ENCODE data around the gene POLD2.
A peak's percentile ranks its signal among the peaks of the same experiment; 100 is the strongest.

POLD2 gene

DNA sequence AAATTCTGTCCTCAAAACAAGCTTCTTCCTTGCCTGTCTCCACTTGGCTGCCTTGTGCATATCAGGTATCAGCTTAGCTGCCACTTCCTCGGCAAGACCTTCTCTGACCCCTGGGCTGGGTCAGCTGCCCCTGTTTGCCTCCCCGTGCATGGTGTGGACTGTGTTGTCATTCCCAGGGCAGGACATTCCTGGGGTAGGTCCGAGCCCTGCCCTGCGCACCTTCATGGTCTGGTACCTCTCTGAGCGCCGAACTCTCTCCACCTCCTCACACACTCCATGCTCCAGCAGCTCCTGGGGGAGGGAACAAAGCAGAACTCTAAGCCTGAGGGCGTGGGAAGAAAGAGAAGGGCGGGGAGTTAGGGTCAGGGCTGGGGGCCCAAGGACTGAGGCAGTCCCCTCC is 44.8 kb downstream of the POLD2 start:
- no peak for DNase-seq

- no peak for DNase-seq
These were observed 45.7 kb downstream of the POLD2 start for GRCh38 chr7:44077681-44078091.

DNA sequence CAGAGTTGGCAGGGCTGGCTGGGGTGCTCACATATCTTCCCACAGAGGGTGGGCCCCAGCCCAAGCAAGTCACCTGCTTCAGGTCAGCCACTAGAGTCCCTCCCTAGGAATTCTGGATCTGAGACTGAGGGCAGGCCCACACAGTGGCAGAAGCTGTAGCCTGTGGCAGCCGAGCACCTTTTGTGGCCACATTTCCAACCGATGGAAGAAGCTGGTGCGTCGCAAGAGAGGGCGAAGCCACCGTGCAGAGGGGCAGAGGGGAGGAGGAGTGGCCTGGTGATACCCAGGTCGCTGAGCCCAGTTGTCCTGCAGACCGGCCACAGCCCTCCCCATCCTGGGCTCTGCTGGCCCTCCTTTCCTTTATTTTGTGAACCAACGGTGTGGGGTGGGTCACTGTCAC is 46.3 kb downstream of the POLD2 start:
- no peak for DNase-seq

GRCh38 chr7:44076101-44076895 is 47.0 kb downstream of the POLD2 start:
- DNase-seq = no peak

DNA sequence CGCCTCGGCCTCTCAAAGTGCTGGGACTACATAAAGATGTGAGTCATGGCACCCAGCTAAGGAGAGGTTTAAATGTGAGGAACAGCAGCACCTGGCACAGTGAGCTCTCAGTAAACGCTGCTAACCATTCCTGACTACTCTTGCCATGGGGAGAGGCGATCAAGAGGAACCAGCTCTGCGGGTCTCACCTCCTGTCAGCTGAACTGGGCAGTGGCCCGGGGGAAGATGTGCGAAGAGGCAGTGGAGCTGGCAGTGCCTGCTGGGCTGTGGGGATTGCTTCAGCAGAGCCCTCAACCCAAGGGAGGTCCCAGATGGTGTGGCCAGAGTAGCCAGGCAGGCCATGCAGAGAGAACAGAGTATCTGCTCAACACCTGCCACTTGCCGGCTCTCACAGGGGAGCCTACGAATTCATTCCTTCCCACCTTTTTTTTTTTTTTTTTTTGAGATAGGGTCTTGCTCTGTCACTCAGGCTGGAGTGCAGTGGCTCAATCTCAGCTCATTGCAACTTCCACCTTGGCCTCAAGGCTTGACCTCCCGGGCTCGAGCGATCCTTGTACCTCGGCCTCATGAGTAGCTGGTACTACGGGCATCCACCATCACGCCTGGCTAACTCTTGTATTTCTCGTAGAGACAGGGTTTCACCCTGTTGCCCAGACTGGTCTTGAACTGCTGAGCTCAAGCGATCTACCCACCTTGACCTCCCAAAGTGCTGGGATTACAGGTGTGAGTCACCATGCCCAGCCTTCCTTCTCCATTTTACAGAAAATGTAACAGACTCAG is 47.9 kb downstream of the POLD2 start:
- DNase-seq = no peak

GRCh38 chr7:44074349-44074695 is 49.0 kb downstream of the POLD2 start:
- no peak for DNase-seq

DNA sequence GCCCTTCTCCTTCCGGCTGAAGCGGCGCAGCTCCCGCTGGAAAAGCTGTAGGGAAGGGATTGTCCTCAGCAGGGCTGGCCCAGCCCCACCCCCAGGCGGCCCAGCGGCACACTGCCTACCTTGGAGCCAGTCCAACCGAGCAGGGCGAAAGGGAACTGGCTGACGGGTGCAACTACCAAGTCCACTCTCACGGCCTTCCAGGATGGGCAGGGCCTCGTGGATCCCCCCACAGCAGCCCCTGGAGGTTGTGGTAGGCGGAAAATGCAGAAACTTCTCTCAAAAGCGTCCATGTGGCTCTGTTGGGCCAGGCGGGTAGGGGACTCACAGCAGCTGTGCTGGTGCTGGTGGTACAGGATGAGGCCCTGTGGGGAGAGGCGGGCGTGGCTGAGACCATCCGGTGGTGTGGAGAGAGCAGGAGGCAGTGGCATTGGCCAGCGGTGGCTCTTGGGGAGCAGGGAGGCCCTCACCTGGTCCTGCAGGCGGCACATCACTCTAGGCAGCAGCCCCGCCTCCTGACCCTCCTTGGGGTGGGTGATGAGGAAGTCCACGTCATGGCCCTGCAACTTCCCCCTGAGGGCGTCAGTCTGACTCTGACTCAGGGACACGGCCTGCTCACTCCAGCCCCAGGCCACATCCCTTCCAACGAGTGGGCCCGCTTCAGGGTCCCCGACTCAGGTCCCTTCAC is 49.5 kb downstream of the POLD2 start:
- DNase-seq = no peak

DNA sequence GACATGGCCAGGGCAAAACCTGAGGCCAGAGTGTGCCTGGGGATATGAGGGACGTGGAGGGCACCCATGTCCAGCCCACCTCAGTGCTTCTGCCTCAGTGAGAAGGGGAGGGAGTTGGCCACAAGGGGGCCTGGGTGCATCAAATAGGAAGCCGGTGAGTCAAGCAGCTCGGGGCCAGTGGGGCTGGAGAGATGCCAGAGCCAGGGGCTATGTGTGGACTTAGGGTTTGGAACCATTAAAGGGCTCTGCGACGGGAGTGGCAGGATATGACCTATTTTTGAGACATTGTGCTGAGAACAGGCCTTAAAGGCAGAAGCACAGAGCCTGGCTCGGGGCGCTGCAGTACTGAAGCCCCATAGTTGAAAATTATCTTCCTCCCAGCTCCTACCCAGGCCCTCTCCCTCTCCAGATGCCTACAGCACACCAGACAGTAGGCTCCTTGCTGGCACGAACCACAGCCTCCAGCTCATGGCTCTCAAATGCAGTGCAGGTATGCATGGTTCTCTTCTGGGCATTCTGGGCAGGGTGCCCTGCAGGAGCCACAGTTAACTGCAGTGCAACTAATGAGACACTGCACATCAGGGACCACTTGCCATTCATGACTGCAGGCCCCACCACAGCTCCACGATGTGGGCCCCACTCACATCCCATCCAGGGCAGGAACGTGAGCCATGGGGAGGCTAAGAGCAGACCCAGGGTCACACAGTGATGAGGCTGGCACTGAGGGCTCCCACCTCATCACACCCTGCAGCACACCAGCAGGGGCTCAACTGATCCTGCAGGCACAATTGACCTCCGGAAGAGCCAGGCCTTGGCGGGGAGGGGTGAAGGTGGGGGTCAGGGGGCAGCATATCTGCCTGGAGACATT is 50.8 kb downstream of the POLD2 start:
- DNase-seq = peak; percentile 68

GRCh38 chr7:44071726-44072363 is 51.5 kb downstream of the POLD2 start:
- no peak for DNase-seq

DNA sequence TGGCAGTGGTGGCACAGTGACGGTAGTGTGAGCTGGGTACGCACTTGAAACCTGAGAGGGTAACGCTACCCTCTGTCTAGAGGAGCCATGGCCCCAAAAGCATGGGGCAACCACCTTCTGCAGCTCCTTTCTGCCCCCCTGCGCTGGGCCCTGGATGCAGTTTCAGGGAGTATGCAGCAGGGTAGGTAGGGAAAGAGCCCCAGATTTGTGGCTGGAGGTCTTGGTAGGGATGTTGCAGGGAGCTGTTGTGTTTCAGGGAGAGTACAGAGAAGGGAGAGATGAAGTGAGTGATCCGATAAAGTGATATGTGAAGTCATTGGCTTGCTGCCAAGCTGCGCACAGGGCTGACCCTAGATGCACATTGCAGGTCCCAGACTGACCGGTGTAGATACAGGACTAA is 55.3 kb downstream of the POLD2 start:
- DNase-seq = no peak

GRCh38 chr7:44067064-44067951 is 56.0 kb downstream of the POLD2 start:
- DNase-seq = no peak

GRCh38 chr7:44066494-44067063 is 56.8 kb downstream of the POLD2 start:
- DNase-seq = no peak

GRCh38 chr7:44066111-44066460 is 57.3 kb downstream of the POLD2 start:
- DNase-seq = no peak

GRCh38 chr7:44065431-44066110 is 57.8 kb downstream of the POLD2 start, which contains the start of gene PGAM2:
Gene PGAM2, minus strand, starts transcription at chr7:44065567. Its CDS starts 38 bp downstream, at chr7:44065529.
- DNase-seq = no peak

DNA sequence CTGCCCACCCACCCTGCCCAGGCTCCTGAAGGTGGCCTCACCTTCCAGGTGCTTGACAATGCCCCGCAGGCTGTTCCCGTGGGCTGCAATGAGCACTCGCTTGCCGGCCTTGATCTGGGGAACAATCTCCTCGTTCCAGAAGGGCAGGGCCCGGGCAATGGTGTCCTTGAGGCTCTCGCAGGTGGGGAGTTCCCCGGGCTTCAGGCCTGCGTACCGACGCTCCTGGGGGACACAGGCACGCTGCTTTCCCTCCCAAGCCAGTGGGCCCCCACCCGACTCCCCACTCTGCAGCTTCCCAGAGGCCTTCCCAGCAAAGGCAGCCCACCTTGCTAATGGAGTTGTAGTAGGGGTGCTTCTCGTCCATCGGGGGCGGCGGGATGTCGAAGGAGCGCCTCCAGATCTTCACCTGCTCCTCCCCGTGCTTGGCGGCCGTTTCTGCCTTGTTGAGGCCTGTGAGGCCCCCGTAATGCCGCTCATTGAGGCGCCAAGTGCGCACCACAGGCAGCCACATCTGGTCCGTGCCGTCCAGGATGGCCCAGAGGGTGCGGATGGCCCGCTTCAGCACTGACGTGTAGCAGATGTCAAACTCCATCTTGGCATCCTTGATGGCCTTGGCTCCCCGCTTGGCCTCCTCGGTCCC is 58.4 kb downstream of the POLD2 start:
- no peak for DNase-seq

Measured in hematopoietic multipotent progenitor cell treated with erythropoietin and hydrocortisone succinate and interleukin-3 and kit ligand, for 8 days (in vitro differentiated cells).